ENCODE measurements around the gene PEAK1. TPM values are rescaled to one million over a fixed set of nuclear protein-coding genes. Genes with fewer than 3 reads are reported as not detected.

The PEAK1 gene
- total RNA-seq, 1 donor from 2014 or later = 289 TPM

- TF ChIP-seq CTCF (IDR thresholded peaks at IDR 0.05; ENCODE audit: unreplicated experiment) = no peak
- no peak for DNase-seq (ENCODE audit: low spot score)
- no peak overlapping the region for H3K4me3 Mint-ChIP-seq (ENCODE audit: unreplicated experiment)
- H3K9me3 Mint-ChIP-seq (ENCODE audit: unreplicated experiment) = no peaks in the 10 kb centered on the region
- peaks cover 4% of the 10 kb centered on the region for H3K36me3 Mint-ChIP-seq (ENCODE audit: low read depth, unreplicated experiment)
- no peak overlapping the region for H3K27ac Mint-ChIP-seq (ENCODE audit: unreplicated experiment)
- H3K27me3 Mint-ChIP-seq (ENCODE audit: unreplicated experiment) = peaks cover 3% of the 10 kb centered on the region
- peaks cover 5% of the 10 kb centered on the region for H3K4me1 Mint-ChIP-seq (ENCODE audit: unreplicated experiment)
Observed at GRCh38 chr15:77335298-77335697, 84.6 kb downstream of the PEAK1 start.

- Mint-ChIP-seq H3K4me3 (ENCODE audit: unreplicated experiment) (no peak overlapping the region), H3K27me3 (ENCODE audit: unreplicated experiment) (peaks cover 3% of the 10 kb centered on the region), H3K36me3 (ENCODE audit: low read depth, unreplicated experiment) (peaks cover 4% of the 10 kb centered on the region), H3K27ac (ENCODE audit: unreplicated experiment) (no peak overlapping the region), H3K9me3 (ENCODE audit: unreplicated experiment) (no peaks in the 10 kb centered on the region), H3K4me1 (ENCODE audit: unreplicated experiment) (peaks cover 11% of the 10 kb centered on the region)
- TF ChIP-seq CTCF (IDR thresholded peaks at IDR 0.05; ENCODE audit: unreplicated experiment) = no peak
- no peak for DNase-seq (ENCODE audit: low spot score)
Observed at GRCh38 chr15:77333166-77333565, 86.7 kb downstream of the PEAK1 start.

GRCh38 chr15:77329202-77329601 lies 90.7 kb downstream of the PEAK1 start:
- no peak for TF ChIP-seq CTCF (IDR thresholded peaks at IDR 0.05; ENCODE audit: unreplicated experiment)

DNA sequence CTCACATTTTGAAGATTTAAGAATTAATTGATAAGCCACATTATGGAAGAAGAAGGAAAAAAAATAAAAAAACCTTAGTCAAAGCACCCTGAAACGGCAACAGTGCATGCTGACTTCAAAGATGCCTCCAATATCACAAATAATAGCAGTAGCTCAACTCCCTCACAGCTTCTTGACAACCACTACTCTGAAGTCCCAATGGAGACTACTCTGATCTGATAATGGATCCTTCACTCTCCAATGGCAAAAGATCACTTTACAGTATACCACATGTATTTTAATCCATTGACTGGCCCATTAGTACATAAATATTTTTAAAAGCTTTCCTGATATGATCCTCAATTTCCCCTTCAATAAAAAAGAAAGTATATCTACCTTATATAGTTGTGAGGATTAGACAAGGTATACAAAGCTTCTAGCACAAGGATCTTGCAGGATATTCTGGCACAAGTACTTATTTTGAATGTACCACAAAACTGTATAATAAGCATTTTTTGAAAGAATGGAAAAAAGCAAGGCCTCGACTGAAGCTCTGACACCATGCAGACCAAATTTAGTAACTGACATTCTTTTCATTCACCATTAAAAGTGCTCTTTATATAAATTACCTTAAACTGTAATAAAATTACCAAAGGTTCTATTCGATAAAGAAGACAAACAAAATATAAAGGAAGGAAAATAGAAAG lies 91.9 kb downstream of the PEAK1 start:
- Mint-ChIP-seq H3K27me3 (ENCODE audit: unreplicated experiment) (peaks cover 3% of the 10 kb centered on the region), H3K36me3 (ENCODE audit: low read depth, unreplicated experiment) (peaks cover 14% of the 10 kb centered on the region), H3K4me1 (ENCODE audit: unreplicated experiment) (peaks cover 21% of the 10 kb centered on the region), H3K9me3 (ENCODE audit: unreplicated experiment) (no peaks in the 10 kb centered on the region), H3K27ac (ENCODE audit: unreplicated experiment) (no peak overlapping the region), H3K4me3 (ENCODE audit: unreplicated experiment) (no peak overlapping the region)
- DNase-seq (ENCODE audit: low spot score) = no peak
- TF ChIP-seq CTCF (IDR thresholded peaks at IDR 0.05; ENCODE audit: unreplicated experiment) = no peak

More at GRCh38 chr15:77329202-77329601, 90.7 kb downstream of the PEAK1 start:
- no peak for DNase-seq (ENCODE audit: low spot score)
- peaks cover 3% of the 10 kb centered on the region for H3K27me3 Mint-ChIP-seq (ENCODE audit: unreplicated experiment)
- no peak overlapping the region for H3K4me3 Mint-ChIP-seq (ENCODE audit: unreplicated experiment)
- no peaks in the 10 kb centered on the region for H3K9me3 Mint-ChIP-seq (ENCODE audit: unreplicated experiment)
- peaks cover 17% of the 10 kb centered on the region for H3K4me1 Mint-ChIP-seq (ENCODE audit: unreplicated experiment)
- H3K27ac Mint-ChIP-seq (ENCODE audit: unreplicated experiment) = no peak overlapping the region
- H3K36me3 Mint-ChIP-seq (ENCODE audit: low read depth, unreplicated experiment) = peaks cover 10% of the 10 kb centered on the region

- H3K9me3 Mint-ChIP-seq (ENCODE audit: unreplicated experiment) = no peaks in the 10 kb centered on the region
- no peak overlapping the region for H3K27ac Mint-ChIP-seq (ENCODE audit: unreplicated experiment)
- H3K36me3 Mint-ChIP-seq (ENCODE audit: low read depth, unreplicated experiment) = peaks cover 14% of the 10 kb centered on the region
- H3K4me3 Mint-ChIP-seq (ENCODE audit: unreplicated experiment) = no peak overlapping the region
- DNase-seq (ENCODE audit: low spot score) = no peak
- H3K4me1 Mint-ChIP-seq (ENCODE audit: unreplicated experiment) = peaks cover 21% of the 10 kb centered on the region
- no peak for TF ChIP-seq CTCF (IDR thresholded peaks at IDR 0.05; ENCODE audit: unreplicated experiment)
- H3K27me3 Mint-ChIP-seq (ENCODE audit: unreplicated experiment) = peaks cover 4% of the 10 kb centered on the region
Observed at GRCh38 chr15:77327168-77327567, 92.7 kb downstream of the PEAK1 start.
